Measurements from ENCODE around the gene TFEC. TPM values are rescaled to one million over a fixed set of nuclear protein-coding genes. Genes with fewer than 3 reads are reported as not detected.

Gene TFEC, protein sequence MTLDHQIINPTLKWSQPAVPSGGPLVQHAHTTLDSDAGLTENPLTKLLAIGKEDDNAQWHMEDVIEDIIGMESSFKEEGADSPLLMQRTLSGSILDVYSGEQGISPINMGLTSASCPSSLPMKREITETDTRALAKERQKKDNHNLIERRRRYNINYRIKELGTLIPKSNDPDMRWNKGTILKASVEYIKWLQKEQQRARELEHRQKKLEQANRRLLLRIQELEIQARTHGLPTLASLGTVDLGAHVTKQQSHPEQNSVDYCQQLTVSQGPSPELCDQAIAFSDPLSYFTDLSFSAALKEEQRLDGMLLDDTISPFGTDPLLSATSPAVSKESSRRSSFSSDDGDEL
- not detected for polyA plus RNA-seq (2012; ENCODE audit: insufficient read depth, insufficient read length, low read depth)

DNA sequence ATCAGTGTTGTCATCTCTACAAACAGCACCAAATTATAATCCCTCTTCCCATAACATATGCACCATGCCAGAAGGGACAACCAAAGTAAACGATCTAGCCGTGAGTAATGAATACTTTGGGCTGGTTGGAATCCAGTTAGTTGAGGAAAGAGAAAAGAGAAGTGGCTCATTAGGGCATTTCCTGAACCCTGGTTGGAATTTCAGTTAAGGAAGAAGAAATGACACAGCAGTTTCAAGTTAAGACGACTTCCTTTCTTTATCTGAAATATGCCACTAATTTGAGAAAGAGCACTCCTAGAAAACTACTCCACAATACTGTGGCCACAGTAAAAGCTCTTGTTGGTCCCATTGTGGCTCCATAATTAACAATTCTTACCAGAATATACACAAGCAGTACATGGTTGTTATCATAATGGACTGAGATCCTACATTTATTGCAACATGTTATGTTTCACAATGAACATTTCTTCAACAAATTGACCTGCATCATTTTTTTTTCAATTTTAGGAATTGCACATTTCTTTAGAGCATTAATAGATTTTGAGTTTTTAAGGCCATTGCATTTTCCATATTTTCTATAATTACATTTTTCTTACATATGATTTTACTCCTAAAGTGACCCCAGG, at the start of gene TFEC:
TSS of gene TFEC (minus strand) at position 113 of the 626 bp plus-strand sequence. CDS start 46,322 bp downstream, outside the sequence.
- no peak for DNase-seq

GRCh38 chr7:116075351-116076145, 45.0 kb upstream of the TFEC start:
- DNase-seq: no peak

More for the DNA sequence above, at the start of gene TFEC:
- TF ChIP-seq, protein P1, sequence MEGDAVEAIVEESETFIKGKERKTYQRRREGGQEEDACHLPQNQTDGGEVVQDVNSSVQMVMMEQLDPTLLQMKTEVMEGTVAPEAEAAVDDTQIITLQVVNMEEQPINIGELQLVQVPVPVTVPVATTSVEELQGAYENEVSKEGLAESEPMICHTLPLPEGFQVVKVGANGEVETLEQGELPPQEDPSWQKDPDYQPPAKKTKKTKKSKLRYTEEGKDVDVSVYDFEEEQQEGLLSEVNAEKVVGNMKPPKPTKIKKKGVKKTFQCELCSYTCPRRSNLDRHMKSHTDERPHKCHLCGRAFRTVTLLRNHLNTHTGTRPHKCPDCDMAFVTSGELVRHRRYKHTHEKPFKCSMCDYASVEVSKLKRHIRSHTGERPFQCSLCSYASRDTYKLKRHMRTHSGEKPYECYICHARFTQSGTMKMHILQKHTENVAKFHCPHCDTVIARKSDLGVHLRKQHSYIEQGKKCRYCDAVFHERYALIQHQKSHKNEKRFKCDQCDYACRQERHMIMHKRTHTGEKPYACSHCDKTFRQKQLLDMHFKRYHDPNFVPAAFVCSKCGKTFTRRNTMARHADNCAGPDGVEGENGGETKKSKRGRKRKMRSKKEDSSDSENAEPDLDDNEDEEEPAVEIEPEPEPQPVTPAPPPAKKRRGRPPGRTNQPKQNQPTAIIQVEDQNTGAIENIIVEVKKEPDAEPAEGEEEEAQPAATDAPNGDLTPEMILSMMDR (IDR thresholded peaks at IDR 0.05; ENCODE audit: low read depth, low read length): no peak
- Histone ChIP-seq H3K4me1 (no peaks in the 10 kb centered on the region), H3K27me3 (no peaks in the 10 kb centered on the region), H3K36me3 (no peaks in the 10 kb centered on the region), H3K4me3 (ENCODE audit: low read depth, low read length) (no peak within 1 kb of the TSS), H3K9me3 (no peaks in the 10 kb centered on the region)

DNA sequence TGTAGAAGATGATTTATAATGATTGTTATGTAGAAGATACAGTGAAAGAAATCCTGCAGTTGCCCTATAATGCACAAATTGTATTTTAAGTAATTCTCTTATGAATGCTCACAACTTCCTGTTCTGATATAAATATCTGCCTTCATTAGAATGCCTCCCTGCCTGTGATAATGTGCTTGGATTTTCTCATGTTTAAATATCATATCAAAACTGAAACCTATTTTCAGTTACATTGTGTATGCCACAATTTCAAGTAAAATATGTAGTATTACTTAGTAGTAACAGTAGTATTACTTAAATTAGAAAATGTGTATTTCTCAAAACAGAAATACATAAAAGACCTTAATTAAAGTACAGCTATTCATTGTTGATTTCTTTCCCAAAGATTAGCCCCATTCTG, 41.1 kb upstream of the TFEC start:
- no peaks in the 10 kb centered on the region for H3K36me3 ChIP-seq
- no peak for DNase-seq

More at GRCh38 chr7:116075351-116076145, 45.0 kb upstream of the TFEC start:
- H3K27me3 ChIP-seq: no peaks in the 10 kb centered on the region
- H3K9me3 ChIP-seq: no peaks in the 10 kb centered on the region; the same call in none of the 2 replicates
- H3K4me1 ChIP-seq: no peaks in the 10 kb centered on the region
- TF ChIP-seq, protein P1 (IDR thresholded peaks at IDR 0.05; ENCODE audit: low read depth, low read length): no peak
- no peaks in the 10 kb centered on the region for H3K36me3 ChIP-seq
- H3K4me3 ChIP-seq (ENCODE audit: low read depth, low read length): no peak overlapping the region

DNA sequence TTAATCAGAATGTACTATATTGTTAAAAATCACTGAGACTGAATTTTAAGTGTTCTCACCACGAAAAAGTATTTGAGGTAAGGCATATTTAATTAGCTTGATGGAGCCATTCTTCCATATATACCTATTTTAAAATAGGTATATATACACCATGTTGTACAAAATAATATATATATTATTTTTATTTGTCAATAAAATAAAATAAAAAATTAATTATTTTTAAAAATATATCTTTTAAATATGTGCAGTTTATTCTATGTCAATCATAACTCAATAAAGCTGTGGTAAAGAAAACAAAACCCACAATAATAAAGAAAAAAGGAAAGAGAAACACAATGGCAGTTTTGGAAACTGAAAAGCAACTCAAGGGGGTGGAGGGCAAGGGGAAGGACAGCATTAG, 33.6 kb upstream of the TFEC start:
- Histone ChIP-seq H3K4me3 (ENCODE audit: low read depth, low read length) (no peak overlapping the region), H3K36me3 (no peaks in the 10 kb centered on the region), H3K9me3 (no peaks in the 10 kb centered on the region), H3K27me3 (no peaks in the 10 kb centered on the region), H3K4me1 (no peaks in the 10 kb centered on the region)
- DNase-seq: no peak
- TF ChIP-seq, protein P1 (IDR thresholded peaks at IDR 0.05; ENCODE audit: low read depth, low read length): no peak

More for the DNA sequence above, 41.1 kb upstream of the TFEC start:
- Histone ChIP-seq H3K4me1 (no peaks in the 10 kb centered on the region), H3K4me3 (ENCODE audit: low read depth, low read length) (no peak overlapping the region), H3K9me3 (no peaks in the 10 kb centered on the region; the same call in none of the 2 replicates), H3K27me3 (no peaks in the 10 kb centered on the region)
- TF ChIP-seq, protein P1 (IDR thresholded peaks at IDR 0.05; ENCODE audit: low read depth, low read length): no peak

DNA sequence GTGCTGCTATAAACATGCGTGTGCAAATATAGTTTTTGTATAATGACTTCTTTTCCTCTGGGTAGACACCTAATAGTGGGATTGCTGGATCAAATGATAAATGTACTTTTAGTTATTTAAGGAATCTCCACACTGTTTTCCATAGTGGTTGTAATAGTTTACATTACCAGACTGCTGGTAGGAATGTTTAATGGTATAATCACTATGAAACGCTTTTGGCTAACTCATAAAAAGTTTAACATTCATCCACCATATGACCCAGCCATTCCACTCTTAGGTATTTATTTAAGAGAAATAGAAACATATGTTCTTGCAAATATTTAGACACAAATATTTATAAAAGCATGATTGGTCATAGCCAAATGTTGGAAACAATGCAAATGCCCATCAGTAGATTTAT, 32.1 kb upstream of the TFEC start:
- no peaks in the 10 kb centered on the region for H3K4me1 ChIP-seq

More for the DNA sequence above, 32.1 kb upstream of the TFEC start:
- H3K36me3 ChIP-seq: no peaks in the 10 kb centered on the region
- no peaks in the 10 kb centered on the region for H3K9me3 ChIP-seq
- no peak for DNase-seq
- TF ChIP-seq, protein P1 (IDR thresholded peaks at IDR 0.05; ENCODE audit: low read depth, low read length): no peak
- no peak overlapping the region for H3K4me3 ChIP-seq (ENCODE audit: low read depth, low read length)
- H3K27me3 ChIP-seq: no peaks in the 10 kb centered on the region

Measured in BE2C (cell line).